ENCODE results near the gene SORCS2. TPM values are rescaled to one million over a fixed set of nuclear protein-coding genes. Genes with fewer than 3 reads are reported as not detected.

The SORCS2 gene
- total and polyA plus RNA-seq, 2 of the 8 experiments (the other 6 are each of a cell fraction or from before 2014, with no cell fraction given) = 0.36 to 1.8 TPM

DNA sequence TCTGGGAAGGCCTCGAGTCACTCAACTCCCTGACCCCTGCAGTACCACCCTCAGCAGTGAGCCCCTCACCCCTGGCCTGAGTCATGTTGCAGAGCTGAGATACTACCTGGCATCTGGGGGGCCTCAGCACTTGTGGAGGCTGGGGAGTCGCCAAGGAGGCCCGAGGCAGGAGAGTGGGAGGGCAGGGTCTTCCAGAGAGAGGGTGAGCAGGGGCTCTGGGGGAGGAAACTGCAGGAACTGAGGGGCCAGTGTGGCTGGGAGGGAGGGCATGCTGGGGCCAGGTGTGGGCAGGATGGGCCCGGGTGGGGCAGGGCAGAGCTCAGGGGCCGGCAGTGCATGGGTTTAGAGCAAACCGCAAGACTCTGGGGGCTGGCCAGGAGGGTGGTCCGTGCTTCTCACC lies 59.7 kb downstream of the SORCS2 start (continued):
- no peak for TF ChIP-seq EGR1 (IDR thresholded peaks at IDR 0.05; ENCODE audit: borderline replicate concordance, low read depth, low read length)
- no peak for TF ChIP-seq RFX5 (IDR thresholded peaks at IDR 0.05; ENCODE audit: borderline replicate concordance, low read depth, low read length)
